Endodermal cell (in vitro differentiated cells): ENCODE data around the gene SESN3. TPM values are rescaled to one million over a fixed set of nuclear protein-coding genes. Genes with fewer than 3 reads are reported as not detected.
A peak's percentile ranks its signal among the peaks of the same experiment; 100 is the strongest.

ENCODE experiments used
- DNase-seq: peaks from one replicate; pipeline ENCODE4 v3.0.0-alpha.2; 2017
- H3K27ac ChIP-seq: 2 replicates; pipeline ENCODE4 v1.5.1; 2013; ENCODE audit warnings: mild to moderate bottlenecking, low read depth, low read length, moderate library complexity
- H3K27me3 ChIP-seq: 2 replicates; pipeline ENCODE4 v1.6.1; 2013; ENCODE audit warnings: mild to moderate bottlenecking, low read length, moderate library complexity; ENCODE audit not compliant: insufficient read depth, control insufficient read depth, poor library complexity, severe bottlenecking
- H3K36me3 ChIP-seq: 2 replicates; pipeline ENCODE4 v1.7.0; 2013; ENCODE audit warnings: mild to moderate bottlenecking, low read length, moderate library complexity; ENCODE audit not compliant: control insufficient read depth, insufficient read depth
- H3K4me1 ChIP-seq: one replicate; pipeline ENCODE4 v1.7.0; 2013; ENCODE audit warnings: low read length; ENCODE audit not compliant: control insufficient read depth, insufficient read depth
- H3K4me3 ChIP-seq: 2 replicates; pipeline ENCODE4 v1.5.1; 2013; ENCODE audit warnings: mild to moderate bottlenecking, low read length, moderate library complexity
- H3K9ac ChIP-seq: 2 replicates; pipeline ENCODE4 v1.6.1; 2013; ENCODE audit warnings: mild to moderate bottlenecking, low read length, moderate library complexity; ENCODE audit not compliant: poor library complexity, severe bottlenecking; ENCODE audit errors: extremely low read depth
- H3K9me3 ChIP-seq: 2 replicates; pipeline ENCODE4 v1.6.1; 2013; ENCODE audit warnings: mild to moderate bottlenecking, low read length, moderate library complexity; ENCODE audit not compliant: control insufficient read depth
- H3K27ac Mint-ChIP-seq: 2 replicates; pipeline ENCODE4 v1.8.0; 2020; ENCODE audit warnings: mixed read lengths
- H3K27me3 Mint-ChIP-seq: 2 replicates; pipeline ENCODE4 v1.8.0; 2021; ENCODE audit warnings: mild to moderate bottlenecking, mixed read lengths; ENCODE audit not compliant: insufficient read depth
- H3K36me3 Mint-ChIP-seq: 2 replicates; pipeline ENCODE4 v1.8.0; 2020; ENCODE audit warnings: low read depth, mixed read lengths
- H3K4me1 Mint-ChIP-seq: 2 replicates; pipeline ENCODE4 v1.8.0; 2020; ENCODE audit warnings: mixed read lengths
- H3K4me3 Mint-ChIP-seq: 2 replicates; pipeline ENCODE4 v1.8.0; 2020; ENCODE audit warnings: mild to moderate bottlenecking, moderate library complexity, mixed read lengths
- H3K9me3 Mint-ChIP-seq: 2 replicates; pipeline ENCODE4 v1.8.0; 2020; ENCODE audit warnings: mild to moderate bottlenecking, mixed read lengths
- CTCF ChIP-seq: fragments of 200-600 bp; sonication (generic); conservative IDR thresholded peaks from 2 replicates; pipeline ENCODE4 v1.5.0; 2021; ENCODE audit warnings: antibody characterized with exemption, mild to moderate bottlenecking
- WGBS, 2 experiments: methylation state at CpG; one replicate each; pipeline versions ENCODE4 v1.1.5 to v1.1.7; 2013; ENCODE audit warnings: missing lambda C conversion rate in 2 of 2, mixed read lengths in 1 of 2; ENCODE audit not compliant: insufficient coverage in 1 of 2, insufficient read length in 1 of 2; 5-methylcytosine and 5-hydroxymethylcytosine counted together
- total RNA-seq, 2 donors: library from RNA; stranded (reverse); fragmentation: NEBNext Ultra II Directional in 1 of 2; extraction: Animal tissue kit (Norgen Biotek cat#: 25700) in 1 of 2; gene quantifications; 2 replicates in 1 of 2; 3 replicates in 1 of 2; pipeline ENCODE4 v1.2.1, GENCODE V29; 2021

The SESN3 gene
- total RNA-seq, 2 donors from 2014 or later, result 33.6 to 43.1 TPM

- Histone ChIP-seq H3K36me3 (no peaks in the 10 kb centered on the region), H3K27me3 (no peaks in the 10 kb centered on the region), H3K9me3 (no peaks in the 10 kb centered on the region), H3K27ac (no peak overlapping the region), H3K9ac (no peak overlapping the region), H3K4me3 (no peak overlapping the region), H3K4me1 (no peaks in the 10 kb centered on the region)
- no peak overlapping the region for H3K4me3 Mint-ChIP-seq
- WGBS, 2 experiments, result 84 to 90% methylated on average over 5 to 8 of the region's 8 CpGs
- DNase-seq, result no peak
- H3K9me3 Mint-ChIP-seq, result peaks cover 3% of the 10 kb centered on the region
- H3K4me1 Mint-ChIP-seq, result no peaks in the 10 kb centered on the region
- no peaks in the 10 kb centered on the region for H3K27me3 Mint-ChIP-seq
- H3K36me3 Mint-ChIP-seq, result no peaks in the 10 kb centered on the region
- TF ChIP-seq CTCF, result no peak
- no peak overlapping the region for H3K27ac Mint-ChIP-seq
Observed at GRCh38 chr11:95264881-95265280, 33.9 kb upstream of the SESN3 start.

- 89 to 91% methylated on average over 1 to 2 of the region's 2 CpGs for WGBS, 2 experiments
- no peaks in the 10 kb centered on the region for H3K4me1 Mint-ChIP-seq
- Histone ChIP-seq H3K9ac (no peak overlapping the region), H3K36me3 (no peaks in the 10 kb centered on the region), H3K27ac (no peak overlapping the region), H3K9me3 (no peaks in the 10 kb centered on the region), H3K27me3 (no peaks in the 10 kb centered on the region), H3K4me1 (no peaks in the 10 kb centered on the region), H3K4me3 (no peak overlapping the region)
- DNase-seq, result no peak
- H3K27ac Mint-ChIP-seq, result no peak overlapping the region
- no peaks in the 10 kb centered on the region for H3K27me3 Mint-ChIP-seq
- peaks cover 3% of the 10 kb centered on the region for H3K9me3 Mint-ChIP-seq
- TF ChIP-seq CTCF, result peak; percentile 24
- no peaks in the 10 kb centered on the region for H3K36me3 Mint-ChIP-seq
- H3K4me3 Mint-ChIP-seq, result no peak overlapping the region
Observed at GRCh38 chr11:95262994-95263765, 32.2 kb upstream of the SESN3 start.

GRCh38 chr11:95257456-95257971 lies 26.5 kb upstream of the SESN3 start:
- 97 to 100% methylated on average over 1 to 4 of the region's 4 CpGs for WGBS, 2 experiments
- peaks cover 43% of the 10 kb centered on the region for H3K4me1 Mint-ChIP-seq
- H3K4me1 ChIP-seq, result peaks cover 15% of the 10 kb centered on the region
- H3K4me3 ChIP-seq, result no peak overlapping the region
- no peak for TF ChIP-seq CTCF
- H3K27me3 ChIP-seq, result no peaks in the 10 kb centered on the region
- no peaks in the 10 kb centered on the region for H3K36me3 ChIP-seq
- H3K4me3 Mint-ChIP-seq, result no peak overlapping the region
- H3K9ac ChIP-seq, result no peak overlapping the region
- no peaks in the 10 kb centered on the region for H3K9me3 ChIP-seq
- no peaks in the 10 kb centered on the region for H3K27me3 Mint-ChIP-seq
- H3K9me3 Mint-ChIP-seq, result no peaks in the 10 kb centered on the region
- no peak overlapping the region for H3K27ac Mint-ChIP-seq
- no peak for DNase-seq
- H3K27ac ChIP-seq, result no peak overlapping the region
- no peaks in the 10 kb centered on the region for H3K36me3 Mint-ChIP-seq
